ENCODE measurements around the gene RLN3.

- TF ChIP-seq POLR2A (conservative IDR thresholded peaks at IDR 0.05) (no peak), POLR2AphosphoS5 (IDR thresholded peaks at IDR 0.05; ENCODE audit: control insufficient read depth, insufficient read depth, low read depth, low read length) (no peak), RFX5 (IDR thresholded peaks at IDR 0.05; ENCODE audit: low read depth, low read length) (no peak), REST (IDR thresholded peaks at IDR 0.05; ENCODE audit: borderline replicate concordance) (no peak), REST (CRISPR knock-in tag; IDR thresholded peaks at IDR 0.05; ENCODE audit: low read depth) (no peak)
- TF ChIP-seq, protein P1, sequence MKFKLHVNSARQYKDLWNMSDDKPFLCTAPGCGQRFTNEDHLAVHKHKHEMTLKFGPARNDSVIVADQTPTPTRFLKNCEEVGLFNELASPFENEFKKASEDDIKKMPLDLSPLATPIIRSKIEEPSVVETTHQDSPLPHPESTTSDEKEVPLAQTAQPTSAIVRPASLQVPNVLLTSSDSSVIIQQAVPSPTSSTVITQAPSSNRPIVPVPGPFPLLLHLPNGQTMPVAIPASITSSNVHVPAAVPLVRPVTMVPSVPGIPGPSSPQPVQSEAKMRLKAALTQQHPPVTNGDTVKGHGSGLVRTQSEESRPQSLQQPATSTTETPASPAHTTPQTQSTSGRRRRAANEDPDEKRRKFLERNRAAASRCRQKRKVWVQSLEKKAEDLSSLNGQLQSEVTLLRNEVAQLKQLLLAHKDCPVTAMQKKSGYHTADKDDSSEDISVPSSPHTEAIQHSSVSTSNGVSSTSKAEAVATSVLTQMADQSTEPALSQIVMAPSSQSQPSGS (CRISPR knock-in tag; IDR thresholded peaks at IDR 0.05), result no peak
- TF ChIP-seq, protein P2, sequence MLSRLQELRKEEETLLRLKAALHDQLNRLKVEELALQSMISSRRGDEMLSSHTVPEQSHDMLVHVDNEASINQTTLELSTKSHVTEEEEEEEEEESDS (CRISPR knock-in tag; IDR thresholded peaks at IDR 0.05), result no peak
Observed at GRCh38 chr19:14003251-14004055, 24.5 kb upstream of the RLN3 start.

Measured in K562 (cell line).